ENCODE results near the gene SMARCE1.

Gene SMARCE1

GRCh38 chr17:40647624-40648383 lies at the start of gene SMARCE1:
Gene SMARCE1 (minus strand): TSS chr17:40647818. CDS start chr17:40645802, 2,016 bp downstream.
- DNase-seq (ENCODE audit: insufficient read length, low spot score), result peak; percentile 36
- no peak for FAIRE-seq
- TF ChIP-seq POLR2A (IDR thresholded peaks at IDR 0.05; ENCODE audit: low read depth, low read length), result peak; percentile 76

- FAIRE-seq (no peak), DNase-seq (ENCODE audit: insufficient read length, low spot score) (no peak)
- no peak for TF ChIP-seq POLR2A (IDR thresholded peaks at IDR 0.05; ENCODE audit: low read depth, low read length)
Observed at GRCh38 chr17:40697297-40697696, 49.7 kb upstream of the SMARCE1 start.

- TF ChIP-seq POLR2A (IDR thresholded peaks at IDR 0.05; ENCODE audit: low read depth, low read length), result no peak
- DNase-seq (ENCODE audit: insufficient read length, low spot score) (no peak), FAIRE-seq (no peak)
Observed at GRCh38 chr17:40696651-40697072, 49.0 kb upstream of the SMARCE1 start.

- DNase-seq (ENCODE audit: insufficient read length, low spot score) (no peak), FAIRE-seq (no peak)
- no peak for TF ChIP-seq POLR2A (IDR thresholded peaks at IDR 0.05; ENCODE audit: low read depth, low read length)
Observed at GRCh38 chr17:40695874-40696472, 48.4 kb upstream of the SMARCE1 start.

GRCh38 chr17:40694584-40694983 lies 47.0 kb upstream of the SMARCE1 start:
- no peak for FAIRE-seq
- TF ChIP-seq POLR2A (IDR thresholded peaks at IDR 0.05; ENCODE audit: low read depth, low read length), result no peak
- no peak for DNase-seq (ENCODE audit: insufficient read length, low spot score)

- DNase-seq (ENCODE audit: insufficient read length, low spot score) (no peak), FAIRE-seq (no peak)
- no peak for TF ChIP-seq POLR2A (IDR thresholded peaks at IDR 0.05; ENCODE audit: low read depth, low read length)
Observed at GRCh38 chr17:40687106-40687505, 39.5 kb upstream of the SMARCE1 start.

- TF ChIP-seq POLR2A (IDR thresholded peaks at IDR 0.05; ENCODE audit: low read depth, low read length), result no peak
- DNase-seq (ENCODE audit: insufficient read length, low spot score), result no peak
- FAIRE-seq, result no peak
Observed at GRCh38 chr17:40686192-40686591, 38.6 kb upstream of the SMARCE1 start.

GRCh38 chr17:40680998-40681397 lies 33.4 kb upstream of the SMARCE1 start:
- TF ChIP-seq POLR2A (IDR thresholded peaks at IDR 0.05; ENCODE audit: low read depth, low read length), result no peak
- FAIRE-seq (no peak), DNase-seq (ENCODE audit: insufficient read length, low spot score) (no peak)

GRCh38 chr17:40679523-40679907 lies 31.9 kb upstream of the SMARCE1 start:
- TF ChIP-seq POLR2A (IDR thresholded peaks at IDR 0.05; ENCODE audit: low read depth, low read length), result no peak
- DNase-seq (ENCODE audit: insufficient read length, low spot score) (no peak), FAIRE-seq (no peak)

- TF ChIP-seq POLR2A (IDR thresholded peaks at IDR 0.05; ENCODE audit: low read depth, low read length), result no peak
- no peak for DNase-seq (ENCODE audit: insufficient read length, low spot score)
- no peak for FAIRE-seq
Observed at GRCh38 chr17:40678902-40679522, 31.4 kb upstream of the SMARCE1 start.

- no peak for TF ChIP-seq POLR2A (IDR thresholded peaks at IDR 0.05; ENCODE audit: low read depth, low read length)
Observed at GRCh38 chr17:40675905-40676304, 28.3 kb upstream of the SMARCE1 start.

GRCh38 chr17:40672654-40673053 lies 25.0 kb upstream of the SMARCE1 start:
- no peak for FAIRE-seq
- no peak for TF ChIP-seq POLR2A (IDR thresholded peaks at IDR 0.05; ENCODE audit: low read depth, low read length)
- no peak for DNase-seq (ENCODE audit: insufficient read length, low spot score)

More at GRCh38 chr17:40675905-40676304, 28.3 kb upstream of the SMARCE1 start:
- DNase-seq (ENCODE audit: insufficient read length, low spot score) (no peak), FAIRE-seq (no peak)

GRCh38 chr17:40671282-40671681 lies 23.7 kb upstream of the SMARCE1 start:
- TF ChIP-seq POLR2A (IDR thresholded peaks at IDR 0.05; ENCODE audit: low read depth, low read length), result no peak
- FAIRE-seq (no peak), DNase-seq (ENCODE audit: insufficient read length, low spot score) (no peak)

- DNase-seq (ENCODE audit: insufficient read length, low spot score), result no peak
- TF ChIP-seq POLR2A (IDR thresholded peaks at IDR 0.05; ENCODE audit: low read depth, low read length), result no peak
- FAIRE-seq, result no peak
Observed at GRCh38 chr17:40666331-40666730, 18.7 kb upstream of the SMARCE1 start.
